Neural cell (in vitro differentiated cells): ENCODE measurements around the gene VEGFD. TPM values are rescaled to one million over a fixed set of nuclear protein-coding genes. Genes with fewer than 3 reads are reported as not detected.

Experiments
- H2AFZ ChIP-seq: fragments of 200-600, 300-800 bp; sonication (generic), shearing (Covaris generic); 2 replicates; pipeline ENCODE4 v1.6.0; 2014; ENCODE audit warnings: low read depth, mild to moderate bottlenecking, antibody characterized with exemption, low read length, moderate library complexity
- H3F3A ChIP-seq: fragments of 200-600 bp; shearing (Covaris generic); 2 replicates; pipeline ENCODE4 v1.6.1; 2016; ENCODE audit warnings: mild to moderate bottlenecking, moderate library complexity, mixed read lengths, antibody characterized with exemption, low read length; ENCODE audit not compliant: insufficient read depth, poor library complexity, severe bottlenecking
- H3K27ac ChIP-seq: fragments of 200-600, 300-800 bp; sonication (generic), shearing (Covaris generic); 2 replicates; pipeline ENCODE4 v1.5.1; 2014; ENCODE audit warnings: mild to moderate bottlenecking, low read length, moderate library complexity
- H3K27me3 ChIP-seq: fragments of 300-800, 200-600 bp; sonication (generic), shearing (Covaris generic); 2 replicates; pipeline ENCODE4 v1.6.0; 2014; ENCODE audit warnings: mild to moderate bottlenecking, low read depth, low read length, moderate library complexity; ENCODE audit not compliant: insufficient read depth
- H3K36me3 ChIP-seq: fragments of 300-800, 200-600 bp; sonication (generic), shearing (Covaris generic); 2 replicates; pipeline ENCODE4 v1.5.1; 2014; ENCODE audit warnings: mild to moderate bottlenecking, antibody characterized with exemption, low read length, moderate library complexity; ENCODE audit not compliant: insufficient read depth
- H3K4me2 ChIP-seq: fragments of 300-800, 200-600 bp; sonication (generic), shearing (Covaris generic); 2 replicates; pipeline ENCODE4 v1.6.0; 2014; ENCODE audit warnings: mild to moderate bottlenecking, low read length
- H3K4me3 ChIP-seq: fragments of 300-800, 200-600 bp; sonication (generic), shearing (Covaris generic); 2 replicates; pipeline ENCODE4 v1.5.1; 2014; ENCODE audit warnings: mild to moderate bottlenecking, low read length, moderate library complexity
- H3K79me2 ChIP-seq: fragments of 200-600 bp; shearing (Covaris generic); replicated peaks from 2 replicates; pipeline ENCODE4 v1.6.0; 2014; ENCODE audit warnings: mild to moderate bottlenecking, low read length, moderate library complexity; ENCODE audit not compliant: insufficient read depth
- H3K9ac ChIP-seq: fragments of 300-800, 200-600 bp; sonication (generic), shearing (Covaris generic); 2 replicates; pipeline ENCODE4 v1.6.1; 2016; ENCODE audit warnings: mild to moderate bottlenecking, low read length, mixed read lengths
- H3K9me2 ChIP-seq: fragments of 200-600 bp; shearing (Covaris generic); 2 replicates; pipeline ENCODE4 v1.6.1; 2016; ENCODE audit warnings: mild to moderate bottlenecking, low read length, mixed read lengths; ENCODE audit not compliant: insufficient read depth
- H3K9me3 ChIP-seq: fragments of 200-600, 300-800 bp; sonication (generic), shearing (Covaris generic); 2 replicates; pipeline ENCODE4 v1.6.1; 2016; ENCODE audit warnings: mild to moderate bottlenecking, mixed run types, low read length, moderate library complexity, mixed read lengths
- H4K20me1 ChIP-seq: fragments of 200-600 bp; shearing (Covaris generic); 2 replicates; pipeline ENCODE4 v1.6.1; 2016; ENCODE audit warnings: mild to moderate bottlenecking, mixed run types; ENCODE audit not compliant: insufficient read depth
- CTCF ChIP-seq: fragments of 450-650 bp; IDR thresholded peaks from 2 replicates; pipeline ENCODE4 v1.5.1; 2014; ENCODE audit warnings: antibody characterized with exemption, mild to moderate bottlenecking, moderate library complexity; ENCODE audit not compliant: poor library complexity, severe bottlenecking
- EP300 ChIP-seq: fragments of 450-650 bp; conservative IDR thresholded peaks from 2 replicates; pipeline ENCODE4 v1.6.1; 2014; ENCODE audit warnings: antibody characterized with exemption, mild to moderate bottlenecking, moderate library complexity; ENCODE audit not compliant: poor library complexity, severe bottlenecking
- EZH2 ChIP-seq: fragments of 200-600, 300-800 bp; shearing (Covaris generic), sonication (generic); IDR thresholded peaks from 2 replicates; pipeline ENCODE4 v1.6.1; 2014; ENCODE audit warnings: antibody characterized with exemption, low read length, borderline replicate concordance, mild to moderate bottlenecking; ENCODE audit not compliant: insufficient read depth, poor library complexity, severe bottlenecking
- MXI1 ChIP-seq: fragments of 450-650 bp; conservative IDR thresholded peaks from 2 replicates; pipeline ENCODE4 v1.6.1; 2014; ENCODE audit warnings: antibody characterized with exemption, mild to moderate bottlenecking; ENCODE audit not compliant: poor library complexity, severe bottlenecking
- POLR2AphosphoS5 ChIP-seq: IDR thresholded peaks from 2 replicates; pipeline ENCODE4 v1.6.1; 2012
- RAD21 ChIP-seq: fragments of 450-650 bp; conservative IDR thresholded peaks from 2 replicates; pipeline ENCODE4 v1.6.1; 2014; ENCODE audit warnings: antibody characterized with exemption, mild to moderate bottlenecking, moderate library complexity
- REST ChIP-seq: IDR thresholded peaks from 2 replicates; pipeline ENCODE4 v1.6.1; 2012; ENCODE audit warnings: borderline replicate concordance
- SMC3 ChIP-seq: fragments of 450-650 bp; conservative IDR thresholded peaks from 2 replicates; pipeline ENCODE4 v1.6.1; 2014; ENCODE audit warnings: antibody characterized with exemption, mild to moderate bottlenecking, moderate library complexity; ENCODE audit not compliant: poor library complexity
- TAF1 ChIP-seq: IDR thresholded peaks from 2 replicates; pipeline ENCODE4 v1.6.1; 2012; ENCODE audit warnings: low read depth
- polyA minus RNA-seq: library from RNA; depleted of rRNA, polyadenylated mRNA; stranded (reverse); fragments of >200 nt; gene quantifications from 2 replicates; pipeline ENCODE4 v1.2.3, GENCODE V29; 2014
- polyA plus RNA-seq: library from polyadenylated mRNA; depleted of rRNA; stranded (reverse); fragments of >200 nt; gene quantifications from 2 replicates; pipeline ENCODE4 v1.2.3, GENCODE V29; 2014

VEGFD gene
- polyA plus RNA-seq = not detected in 2 replicates
- polyA minus RNA-seq = not detected in 2 replicates

GRCh38 chrX:15384304-15384703 is at the start of gene VEGFD:
Gene VEGFD (minus strand): TSS chrX:15384413. CDS start chrX:15383946, 467 bp downstream.
- Histone ChIP-seq H3K27ac (no peak within 1 kb of the TSS), H3K9me2 (no peaks in the 10 kb centered on the region), H4K20me1 (no peaks in the 10 kb centered on the region), H3F3A (no peaks in the 10 kb centered on the region), H3K36me3 (no peaks in the 10 kb centered on the region), H3K9ac (no peak within 1 kb of the TSS), H2AFZ (no peak within 1 kb of the TSS), H3K4me3 (no peak within 1 kb of the TSS), H3K9me3 (no peaks in the 10 kb centered on the region), H3K79me2 (no peaks in the 10 kb centered on the region), H3K27me3 (no peaks in the 10 kb centered on the region), H3K4me2 (no peak within 1 kb of the TSS)
- no peak for TF ChIP-seq POLR2AphosphoS5
- no peak for TF ChIP-seq SMC3
- no peak for TF ChIP-seq REST
- no peak for TF ChIP-seq EP300
- no peak for TF ChIP-seq EZH2
- no peak for TF ChIP-seq CTCF
- TF ChIP-seq TAF1 = no peak
- TF ChIP-seq RAD21 = no peak
- no peak for TF ChIP-seq MXI1

GRCh38 chrX:15430584-15430983 is 46.4 kb upstream of the VEGFD start:
- TF ChIP-seq TAF1 = no peak
- no peak for TF ChIP-seq REST
- no peak for TF ChIP-seq MXI1
- TF ChIP-seq RAD21 = no peak
- no peak for TF ChIP-seq EP300
- no peak for TF ChIP-seq CTCF
- no peak for TF ChIP-seq SMC3
- TF ChIP-seq POLR2AphosphoS5 = no peak
- TF ChIP-seq EZH2 = no peak
- H3K9me3 ChIP-seq = no peaks in the 10 kb centered on the region
- H2AFZ ChIP-seq = no peak overlapping the region
- no peaks in the 10 kb centered on the region for H4K20me1 ChIP-seq
- no peaks in the 10 kb centered on the region for H3F3A ChIP-seq
- H3K9ac ChIP-seq = no peak overlapping the region
- no peak overlapping the region for H3K27ac ChIP-seq
- no peaks in the 10 kb centered on the region for H3K36me3 ChIP-seq
- no peak overlapping the region for H3K4me3 ChIP-seq
- H3K27me3 ChIP-seq = no peaks in the 10 kb centered on the region
- H3K79me2 ChIP-seq = no peaks in the 10 kb centered on the region
- no peaks in the 10 kb centered on the region for H3K9me2 ChIP-seq
- no peak overlapping the region for H3K4me2 ChIP-seq
